Suprapubic skin (tissue), 4 donors: ENCODE data around the gene FMN1.

Experiments
- EP300 ChIP-seq: sonication (generic); formaldehyde crosslinking; IDR thresholded peaks from one replicate; pipeline ENCODE4 v1.6.1; 2017; ENCODE audit warnings: antibody characterized with exemption
- POLR2A ChIP-seq, 2 donors: fragments of 450-650 bp; IDR thresholded peaks; one replicate each; pipeline ENCODE4 v1.6.1; 2017; ENCODE audit warnings: antibody characterized with exemption in 2 of 2, mild to moderate bottlenecking in 2 of 2, moderate library complexity in 2 of 2
- POLR2AphosphoS5 ChIP-seq, 3 donors: sonication (generic); formaldehyde crosslinking; IDR thresholded peaks; one replicate each; pipeline ENCODE4 v1.6.1; 2017; ENCODE audit warnings: antibody characterized with exemption in 3 of 3
- TF ChIP-seq, protein P1 (sequence below), 2 donors: fragments of 200-600 bp in 1 of 2; fragments of 450-650 bp in 1 of 2; sonication (generic) in 1 of 2; IDR thresholded peaks; one replicate each; pipeline ENCODE4 v1.5.1; 2016 to 2019; ENCODE audit warnings: antibody characterized with exemption in 2 of 2, mild to moderate bottlenecking in 1 of 2, moderate library complexity in 1 of 2

DNA sequence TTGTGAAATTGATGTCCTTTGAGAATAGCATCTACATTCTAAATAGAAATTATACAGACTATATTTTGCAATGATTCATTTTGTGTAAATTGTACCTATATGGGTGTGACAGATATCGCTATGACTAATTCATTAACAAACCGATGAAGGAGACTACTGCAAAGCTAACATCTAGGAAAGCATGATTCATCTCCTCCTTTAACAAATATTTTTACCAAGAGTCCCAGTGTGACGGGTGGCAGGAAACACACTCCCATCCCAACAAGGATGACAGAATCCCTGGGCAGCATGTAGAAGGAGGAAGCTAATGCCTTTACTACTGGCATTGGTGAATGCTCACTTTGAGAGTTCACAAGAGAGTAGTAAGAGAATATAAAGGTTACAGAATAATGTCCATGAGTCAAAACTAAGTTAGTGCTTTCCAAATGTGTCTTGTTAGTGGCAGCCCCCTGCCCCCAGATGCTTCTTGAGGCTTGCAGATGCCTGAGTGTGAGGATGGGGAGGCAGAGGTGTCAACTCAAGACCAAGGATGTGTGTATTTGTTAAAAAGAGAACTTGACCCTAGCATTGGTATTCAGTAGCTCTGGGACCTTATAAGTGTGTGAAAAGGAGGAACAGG is 180.6 kb downstream of the FMN1 start:
- TF ChIP-seq, protein P1, sequence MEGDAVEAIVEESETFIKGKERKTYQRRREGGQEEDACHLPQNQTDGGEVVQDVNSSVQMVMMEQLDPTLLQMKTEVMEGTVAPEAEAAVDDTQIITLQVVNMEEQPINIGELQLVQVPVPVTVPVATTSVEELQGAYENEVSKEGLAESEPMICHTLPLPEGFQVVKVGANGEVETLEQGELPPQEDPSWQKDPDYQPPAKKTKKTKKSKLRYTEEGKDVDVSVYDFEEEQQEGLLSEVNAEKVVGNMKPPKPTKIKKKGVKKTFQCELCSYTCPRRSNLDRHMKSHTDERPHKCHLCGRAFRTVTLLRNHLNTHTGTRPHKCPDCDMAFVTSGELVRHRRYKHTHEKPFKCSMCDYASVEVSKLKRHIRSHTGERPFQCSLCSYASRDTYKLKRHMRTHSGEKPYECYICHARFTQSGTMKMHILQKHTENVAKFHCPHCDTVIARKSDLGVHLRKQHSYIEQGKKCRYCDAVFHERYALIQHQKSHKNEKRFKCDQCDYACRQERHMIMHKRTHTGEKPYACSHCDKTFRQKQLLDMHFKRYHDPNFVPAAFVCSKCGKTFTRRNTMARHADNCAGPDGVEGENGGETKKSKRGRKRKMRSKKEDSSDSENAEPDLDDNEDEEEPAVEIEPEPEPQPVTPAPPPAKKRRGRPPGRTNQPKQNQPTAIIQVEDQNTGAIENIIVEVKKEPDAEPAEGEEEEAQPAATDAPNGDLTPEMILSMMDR (IDR thresholded peaks at IDR 0.05): no peak
- TF ChIP-seq POLR2AphosphoS5 (IDR thresholded peaks at IDR 0.05): no peak
- no peak for TF ChIP-seq EP300
- no peak for TF ChIP-seq POLR2A (IDR thresholded peaks at IDR 0.05)
